PC-3 (cell line): ENCODE results near the gene CELF2.

ENCODE experiments used
- CTCF ChIP-seq: fragments of 300-600 bp; sonication (generic); conservative IDR thresholded peaks from 2 replicates; pipeline ENCODE4 v1.5.1; 2017; ENCODE audit warnings: antibody characterized with exemption, low read depth, mild to moderate bottlenecking, low read length
- EZH2 ChIP-seq: fragments of 300-600 bp; sonication (generic); IDR thresholded peaks from one replicate; pipeline ENCODE4 v1.6.1; 2017; ENCODE audit warnings: antibody characterized with exemption, mild to moderate bottlenecking, low read length; ENCODE audit not compliant: unreplicated experiment

- no peak for TF ChIP-seq CTCF
- TF ChIP-seq EZH2 = no peak
These were observed 2.8 kb upstream of the CELF2 start for GRCh38 chr10:11014671-11015445.
